Activated CD4-positive, alpha-beta T cell treated with anti-CD3 and anti-CD28 coated beads for 48 hours (primary cell): ENCODE measurements around the gene OR51F1.
"Not testable (repeated sequence)": the region's sequence is repeated elsewhere in the genome, so short reads cannot be mapped to it uniquely, and the experiment has no call there.

Experiments
- DNase-seq: peaks from one replicate; pipeline ENCODE4 v3.0.0-alpha.2; 2020

The OR51F1 gene

GRCh38 chr11:4769838-4770237 is at the start of gene OR51F1:
OR51F1 (minus strand) TSS chr11:4769938; CDS start chr11:4769938, 0 bp downstream.
- DNase-seq = no peak

GRCh38 chr11:4809246-4809645 is 39.5 kb upstream of the OR51F1 start:
- DNase-seq = no peak

DNA sequence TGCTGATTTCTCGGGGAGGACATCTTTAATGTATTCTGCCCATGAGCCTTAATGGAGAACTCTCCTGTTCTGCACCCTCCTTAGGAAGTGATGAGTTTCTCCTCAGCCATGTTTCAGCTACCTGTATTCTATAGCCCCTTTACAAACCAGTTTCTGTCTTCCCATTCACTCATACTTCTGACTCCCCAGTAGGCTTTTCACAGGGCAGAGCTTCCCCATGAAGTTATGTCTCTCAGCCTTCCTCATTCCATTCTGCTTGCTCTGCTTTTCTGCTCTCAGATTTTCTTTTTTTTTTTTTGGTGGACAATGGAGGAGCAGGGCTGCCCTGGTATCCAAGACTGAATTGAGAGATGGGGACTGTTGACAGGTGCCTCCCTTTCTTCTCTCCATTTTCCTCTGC is 38.7 kb upstream of the OR51F1 start:
- no peak for DNase-seq

DNA sequence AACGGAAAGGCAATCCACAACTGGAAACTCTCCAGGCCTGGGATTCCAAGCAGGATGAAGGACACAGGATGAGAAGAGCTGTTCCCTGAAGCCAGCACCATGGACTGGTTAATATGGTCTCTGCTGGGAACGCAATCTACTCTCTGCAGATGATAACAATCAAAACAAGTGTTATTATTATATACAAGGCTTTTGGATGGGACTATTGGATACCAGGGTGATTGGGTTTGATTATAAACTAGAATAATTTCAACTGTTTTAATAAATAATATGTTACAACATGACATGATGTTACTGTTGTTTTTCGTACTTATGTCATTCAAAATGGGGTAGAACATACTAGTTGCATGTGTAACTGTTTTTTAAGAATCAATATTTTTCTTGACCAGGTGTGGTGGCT is 34.5 kb upstream of the OR51F1 start, which contains the start of gene OR52R1:
OR52R1 (minus strand) TSS at position 101 of the 400 bp plus-strand sequence; CDS start at position 101, 0 bp downstream.
- no peak for DNase-seq

- DNase-seq = not testable (repeated sequence)
Observed at GRCh38 chr11:4801316-4801715, 31.6 kb upstream of the OR51F1 start.

DNA sequence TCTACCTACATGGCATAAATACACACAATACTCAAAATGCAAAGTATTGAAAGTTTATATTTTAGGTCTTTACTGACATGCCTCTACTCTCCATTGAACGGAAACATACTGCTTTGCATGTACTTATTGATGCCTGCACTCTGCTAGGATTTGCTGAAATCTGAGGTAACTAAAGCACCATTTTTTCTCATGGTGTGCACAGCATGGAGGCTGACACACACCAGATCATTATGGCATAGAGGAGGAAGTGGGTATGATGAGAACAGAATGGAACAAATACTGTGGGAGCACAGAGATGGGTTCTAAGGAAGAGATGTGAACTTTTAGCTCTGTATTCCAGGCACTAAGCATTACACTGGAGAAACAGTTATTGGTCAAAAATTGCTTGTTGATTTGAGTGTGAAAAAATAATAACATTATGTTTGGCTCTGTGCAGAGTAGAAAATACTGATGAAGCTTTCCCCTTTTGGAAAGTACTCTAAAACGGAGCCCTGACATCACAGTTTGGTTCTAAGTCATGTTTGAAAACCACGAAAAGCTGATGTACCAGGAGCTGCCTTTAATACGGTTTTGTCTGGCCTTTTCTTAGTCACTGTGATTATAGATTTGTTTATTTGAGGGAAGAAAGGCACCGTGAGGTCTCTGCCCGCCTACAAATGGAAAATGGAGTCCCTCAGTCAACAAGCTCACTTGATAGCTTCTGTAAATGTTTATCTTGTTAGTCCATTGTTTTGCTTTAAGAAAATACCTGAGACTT is 28.9 kb upstream of the OR51F1 start:
- no peak for DNase-seq

DNA sequence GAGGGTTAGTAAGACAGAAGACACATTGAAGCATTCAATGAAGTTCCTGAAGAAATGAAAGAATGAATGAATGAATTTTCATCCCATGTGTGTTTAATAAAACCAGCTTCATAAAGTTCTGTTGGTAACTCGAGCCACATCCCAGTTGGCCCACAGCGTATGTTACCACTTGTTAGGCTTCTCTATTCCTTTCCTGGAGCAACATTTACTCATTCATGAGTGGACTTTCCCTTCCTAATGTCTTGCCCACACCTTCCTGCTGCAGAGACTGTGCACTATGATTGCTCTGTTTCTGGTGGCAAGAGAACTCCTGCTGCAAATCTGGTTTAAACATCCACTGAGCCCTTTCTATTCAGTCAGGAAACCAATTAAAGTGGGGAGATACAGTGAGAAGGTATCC is 27.5 kb upstream of the OR51F1 start:
- no peak for DNase-seq

DNA sequence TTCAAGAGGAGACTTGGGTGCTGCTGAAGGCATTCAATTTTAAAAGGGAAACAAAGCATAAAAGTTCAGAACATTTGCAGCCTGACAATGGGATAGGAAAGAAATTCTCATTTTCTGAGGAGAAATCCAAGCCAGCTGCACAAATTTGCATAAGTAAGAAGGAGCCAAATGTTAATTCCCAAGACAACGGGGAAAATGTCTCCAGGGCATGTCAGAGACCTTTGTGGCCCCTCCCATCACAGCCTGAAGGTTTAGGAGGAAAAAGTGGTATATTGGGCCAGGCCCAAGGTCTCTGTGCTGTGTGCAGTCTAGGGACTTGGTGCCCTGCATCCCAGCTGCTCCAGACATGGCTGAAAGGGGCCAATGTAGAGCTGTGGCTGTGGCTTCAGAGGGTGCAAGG is 12.7 kb upstream of the OR51F1 start:
- DNase-seq = no peak

DNA sequence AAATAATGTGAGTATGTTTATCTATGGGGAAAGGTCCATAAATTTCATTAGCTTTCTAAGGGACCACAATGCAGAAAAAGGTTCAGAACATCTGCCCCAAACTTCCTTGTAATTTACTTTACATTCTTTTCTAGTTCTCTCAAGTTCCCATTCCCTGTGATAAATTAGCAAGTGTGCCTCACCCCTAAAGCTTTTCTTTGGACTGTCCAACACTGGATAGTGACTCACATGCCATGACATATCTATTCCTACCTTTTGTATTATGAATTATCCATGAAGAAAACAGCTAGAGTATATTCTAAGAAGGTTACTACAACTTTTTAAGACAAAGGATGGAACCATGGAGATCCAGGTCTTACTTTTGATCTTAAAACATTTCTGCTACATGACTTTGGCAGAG is 1.6 kb downstream of the OR51F1 start:
- no peak for DNase-seq

DNA sequence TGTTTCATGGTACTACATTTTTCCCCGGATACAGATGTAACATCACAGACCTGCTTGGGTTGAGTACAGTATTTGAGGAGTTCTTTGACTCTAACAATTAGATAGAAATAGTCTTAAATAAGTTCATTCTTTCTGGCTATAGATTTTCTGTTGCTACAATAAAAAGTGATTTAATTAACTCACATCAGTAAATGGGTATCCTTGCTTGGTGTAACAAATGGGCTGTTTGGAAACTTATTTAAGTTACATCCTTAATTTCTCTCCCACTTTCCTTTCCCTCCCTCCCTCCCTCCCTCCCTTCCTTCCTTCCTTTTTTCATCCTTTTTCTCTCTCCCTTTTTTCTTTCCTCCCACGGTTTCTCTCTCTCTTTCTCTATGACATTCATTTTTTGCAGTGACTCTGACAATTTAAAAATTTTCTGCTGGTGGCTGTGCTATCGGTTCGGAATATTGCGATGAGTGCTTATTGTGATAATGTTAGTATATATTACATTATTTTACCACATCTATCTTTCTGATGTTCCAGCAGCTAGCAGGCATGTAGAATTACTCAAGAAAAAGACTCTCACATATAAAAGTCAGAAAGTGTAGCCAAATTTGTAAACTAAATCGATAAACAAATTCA is 3.2 kb downstream of the OR51F1 start:
- DNase-seq = no peak

DNA sequence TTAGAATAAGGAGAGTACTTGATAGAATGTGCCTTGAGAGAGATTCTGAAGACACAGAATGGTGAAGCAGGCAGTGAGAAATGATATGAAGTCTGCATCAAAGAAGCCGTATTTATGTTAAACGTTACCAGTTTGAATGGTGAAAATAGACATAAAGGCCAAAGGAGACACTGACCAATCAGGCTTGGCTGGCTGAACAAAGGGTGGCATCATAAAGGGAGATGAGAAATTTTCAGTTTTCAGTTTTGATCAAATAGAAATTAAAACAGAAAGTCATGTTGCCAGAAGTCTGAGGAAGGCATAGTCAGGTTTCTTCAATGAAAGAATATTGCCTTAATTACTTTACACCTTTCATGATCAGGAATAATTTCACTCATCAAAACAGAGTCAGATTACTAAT is 6.6 kb downstream of the OR51F1 start:
- DNase-seq = no peak

GRCh38 chr11:4751201-4751600 is 18.5 kb downstream of the OR51F1 start:
- DNase-seq = no peak

GRCh38 chr11:4748438-4748837 is 21.3 kb downstream of the OR51F1 start:
- no peak for DNase-seq

DNA sequence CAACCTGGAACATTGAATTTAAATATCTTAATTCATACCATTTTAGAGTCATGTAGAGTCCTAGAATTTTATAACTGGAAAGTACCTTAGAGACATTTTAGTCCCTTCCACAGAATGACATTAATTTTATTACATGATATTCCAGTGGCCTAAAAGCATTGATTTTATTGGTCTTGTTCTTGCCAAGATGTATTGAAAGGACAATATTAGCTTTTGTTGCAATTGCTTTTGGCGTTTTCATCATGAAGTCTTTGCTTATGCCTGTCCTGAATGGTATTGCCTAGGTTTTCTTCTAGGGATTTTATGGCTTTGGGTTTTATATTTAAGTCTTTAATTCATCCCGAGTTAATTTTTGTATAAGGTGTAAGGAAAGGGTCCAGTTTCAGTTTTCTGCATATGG is 29.0 kb downstream of the OR51F1 start:
- no peak for DNase-seq

- no peak for DNase-seq
Observed at GRCh38 chr11:4727171-4727570, 42.6 kb downstream of the OR51F1 start.

DNA sequence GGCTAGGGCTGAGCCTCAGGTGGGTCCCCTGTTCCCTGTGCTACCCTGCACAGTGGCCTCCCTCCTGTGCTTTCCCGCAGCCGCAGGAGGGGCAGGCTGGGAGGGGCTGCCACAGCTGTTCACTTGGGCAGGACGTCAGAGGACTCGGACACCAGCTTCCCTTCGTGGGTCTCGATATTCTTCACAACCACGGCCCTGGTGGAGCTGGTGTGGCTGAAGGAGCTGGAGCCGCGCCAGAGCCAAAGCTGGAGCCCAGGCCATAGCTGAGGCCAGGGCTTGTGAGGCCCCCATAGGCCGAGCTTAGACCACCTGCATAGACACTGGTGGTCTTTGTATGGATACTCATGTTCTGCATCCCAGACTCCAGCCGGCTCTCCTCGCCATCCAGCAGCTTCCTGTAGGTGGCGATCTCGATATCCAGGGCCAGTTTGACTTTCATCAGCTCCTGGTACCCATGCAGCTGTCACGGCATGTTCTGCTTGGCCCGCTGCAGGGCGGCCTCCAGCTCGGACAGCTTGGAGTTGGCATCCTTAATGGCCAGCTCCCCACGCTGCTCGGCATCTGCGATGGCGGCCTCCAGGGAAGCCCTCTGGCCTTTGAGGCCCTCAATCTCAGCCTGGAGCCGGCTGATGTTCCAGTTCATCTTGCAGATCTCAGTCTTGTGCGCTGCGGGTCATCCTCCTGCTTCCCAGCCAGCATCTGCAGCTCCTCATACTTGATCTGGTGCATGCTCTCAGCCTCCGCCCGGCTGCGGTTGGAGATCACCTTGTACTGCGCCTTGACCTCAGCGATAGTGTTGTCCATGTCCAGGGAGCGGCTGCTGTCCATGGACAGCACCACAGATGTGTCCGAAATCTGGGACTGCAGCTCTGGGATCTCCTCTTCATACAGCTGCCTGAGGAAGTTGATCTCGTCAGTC is 46.9 kb downstream of the OR51F1 start:
- DNase-seq = not testable (repeated sequence)
